GM21526 (cell line): Measurements from ENCODE around the gene ABHD17C.
"Not testable (repeated sequence)": the region's sequence is repeated elsewhere in the genome, so short reads cannot be mapped to it uniquely, and the experiment has no call there.

ENCODE experiments used
- ATAC-seq: cut with Tn5 transposase; IDR thresholded peaks from one replicate; pipeline ENCODE4 v1.9.1; 2021; ENCODE audit warnings: moderate library complexity; ENCODE audit not compliant: unreplicated experiment, low FRiP score

Gene ABHD17C

GRCh38 chr15:80695099-80695910 is at the start of gene ABHD17C:
TSS of gene ABHD17C (plus strand) at chr15:80695310. CDS start at chr15:80695430, 120 bp downstream.
- peak; percentile 54 for ATAC-seq

GRCh38 chr15:80645494-80646065 is 49.5 kb upstream of the ABHD17C start:
- ATAC-seq: no peak

- ATAC-seq: not testable (repeated sequence)
Measured at GRCh38 chr15:80647424-80647823, 47.7 kb upstream of the ABHD17C start.

GRCh38 chr15:80654299-80654698 is 40.8 kb upstream of the ABHD17C start:
- no peak for ATAC-seq

- no peak for ATAC-seq
Measured at GRCh38 chr15:80659375-80659774, 35.7 kb upstream of the ABHD17C start.

GRCh38 chr15:80660119-80660518 is 35.0 kb upstream of the ABHD17C start:
- no peak for ATAC-seq

GRCh38 chr15:80662129-80662528 is 33.0 kb upstream of the ABHD17C start:
- no peak for ATAC-seq

GRCh38 chr15:80662757-80663553 is 32.2 kb upstream of the ABHD17C start:
- ATAC-seq: no peak

GRCh38 chr15:80665151-80665550 is 30.0 kb upstream of the ABHD17C start:
- no peak for ATAC-seq

GRCh38 chr15:80667936-80668335 is 27.2 kb upstream of the ABHD17C start:
- ATAC-seq: no peak

- no peak for ATAC-seq
Measured at GRCh38 chr15:80668546-80669236, 26.4 kb upstream of the ABHD17C start.

GRCh38 chr15:80669663-80670273 is 25.3 kb upstream of the ABHD17C start:
- no peak for ATAC-seq

GRCh38 chr15:80673561-80674244 is 21.4 kb upstream of the ABHD17C start:
- no peak for ATAC-seq

- ATAC-seq: no peak
Measured at GRCh38 chr15:80674245-80674614, 20.9 kb upstream of the ABHD17C start.

GRCh38 chr15:80677041-80677440 is 18.1 kb upstream of the ABHD17C start:
- no peak for ATAC-seq

- no peak for ATAC-seq
Measured at GRCh38 chr15:80679167-80679803, 15.8 kb upstream of the ABHD17C start.

- no peak for ATAC-seq
Measured at GRCh38 chr15:80679804-80680175, 15.3 kb upstream of the ABHD17C start.

- ATAC-seq: no peak
Measured at GRCh38 chr15:80682201-80682600, 12.9 kb upstream of the ABHD17C start.

GRCh38 chr15:80684697-80685096 is 10.4 kb upstream of the ABHD17C start:
- ATAC-seq: no peak
